Measurements from ENCODE around the gene KIF5A.

The KIF5A gene

GRCh38 chr12:57591782-57592325, 42.0 kb downstream of the KIF5A start:
- H3K4me1 ChIP-seq (ENCODE audit: control insufficient read depth in 1 of 2, insufficient read depth in 2 of 2, low read length in 2 of 2), result peaks cover 8 to 13% of the 10 kb centered on the region in 2 donors
- no peaks in the 10 kb centered on the region for H3K9me3 ChIP-seq (ENCODE audit: control insufficient read depth in 1 of 2, low read length in 2 of 2)
- H3K4me3 ChIP-seq (ENCODE audit: low read depth in 1 of 2, low read length in 2 of 2), result peak overlapping the region; percentile 74 to 99
- H3K9ac ChIP-seq (ENCODE audit: low read depth in 1 of 2, low read length in 2 of 2), result peak overlapping the region; percentile 81 to 82
- H3K36me3 ChIP-seq (ENCODE audit: control insufficient read depth in 1 of 2, insufficient read depth in 2 of 2, low read length in 2 of 2), result peaks cover 8 to 22% of the 10 kb centered on the region in 2 donors
- no peak overlapping the region for H3K27ac ChIP-seq (ENCODE audit: low read depth, low read length)
- peaks cover 0 to 6% of the 10 kb centered on the region in 2 donors for H3K27me3 ChIP-seq (ENCODE audit: control insufficient read depth in 1 of 2, insufficient read depth in 2 of 2, low read length in 2 of 2)

GRCh38 chr12:57592551-57593165, 42.8 kb downstream of the KIF5A start:
- Histone ChIP-seq H3K9me3 (ENCODE audit: control insufficient read depth in 1 of 2, low read length in 2 of 2) (no peaks in the 10 kb centered on the region), H3K27me3 (ENCODE audit: control insufficient read depth in 1 of 2, insufficient read depth in 2 of 2, low read length in 2 of 2) (peaks cover 0 to 6% of the 10 kb centered on the region in 2 donors), H3K9ac (ENCODE audit: low read depth in 1 of 2, low read length in 2 of 2) (no peak overlapping the region), H3K4me3 (ENCODE audit: low read depth in 1 of 2, low read length in 2 of 2) (no peak overlapping the region), H3K27ac (ENCODE audit: low read depth, low read length) (no peak overlapping the region), H3K4me1 (ENCODE audit: control insufficient read depth in 1 of 2, insufficient read depth in 2 of 2, low read length in 2 of 2) (peaks cover 8 to 13% of the 10 kb centered on the region in 2 donors), H3K36me3 (ENCODE audit: control insufficient read depth in 1 of 2, insufficient read depth in 2 of 2, low read length in 2 of 2) (peaks cover 11 to 30% of the 10 kb centered on the region in 2 donors)

GRCh38 chr12:57593187-57593586, 43.3 kb downstream of the KIF5A start:
- H3K4me1 ChIP-seq (ENCODE audit: control insufficient read depth in 1 of 2, insufficient read depth in 2 of 2, low read length in 2 of 2), result peaks cover 8 to 13% of the 10 kb centered on the region in 2 donors
- no peak overlapping the region for H3K9ac ChIP-seq (ENCODE audit: low read depth in 1 of 2, low read length in 2 of 2)
- no peak overlapping the region for H3K4me3 ChIP-seq (ENCODE audit: low read depth in 1 of 2, low read length in 2 of 2)
- H3K9me3 ChIP-seq (ENCODE audit: control insufficient read depth in 1 of 2, low read length in 2 of 2), result no peaks in the 10 kb centered on the region
- H3K27me3 ChIP-seq (ENCODE audit: control insufficient read depth in 1 of 2, insufficient read depth in 2 of 2, low read length in 2 of 2), result peaks cover 0 to under 1% of the 10 kb centered on the region in 2 donors
- H3K36me3 ChIP-seq (ENCODE audit: control insufficient read depth in 1 of 2, insufficient read depth in 2 of 2, low read length in 2 of 2), result peaks cover 13 to 32% of the 10 kb centered on the region in 2 donors
- no peak overlapping the region for H3K27ac ChIP-seq (ENCODE audit: low read depth, low read length)

GRCh38 chr12:57600395-57600794, 50.6 kb downstream of the KIF5A start:
- H3K4me3 ChIP-seq (ENCODE audit: low read depth in 1 of 2, low read length in 2 of 2), result no peak overlapping the region
- H3K36me3 ChIP-seq (ENCODE audit: control insufficient read depth in 1 of 2, insufficient read depth in 2 of 2, low read length in 2 of 2), result peaks cover 28 to 62% of the 10 kb centered on the region in 2 donors
- H3K27ac ChIP-seq (ENCODE audit: low read depth, low read length), result no peak overlapping the region
- H3K9ac ChIP-seq (ENCODE audit: low read depth in 1 of 2, low read length in 2 of 2), result no peak overlapping the region
- H3K9me3 ChIP-seq (ENCODE audit: control insufficient read depth in 1 of 2, low read length in 2 of 2), result no peaks in the 10 kb centered on the region
- H3K27me3 ChIP-seq (ENCODE audit: control insufficient read depth in 1 of 2, insufficient read depth in 2 of 2, low read length in 2 of 2), result peaks cover 0 to 4% of the 10 kb centered on the region in 2 donors
- peaks cover 12 to 17% of the 10 kb centered on the region in 2 donors for H3K4me1 ChIP-seq (ENCODE audit: control insufficient read depth in 1 of 2, insufficient read depth in 2 of 2, low read length in 2 of 2)

GRCh38 chr12:57602544-57602943, 52.7 kb downstream of the KIF5A start:
- Histone ChIP-seq H3K4me3 (ENCODE audit: low read depth in 1 of 2, low read length in 2 of 2) (no peak overlapping the region), H3K36me3 (ENCODE audit: control insufficient read depth in 1 of 2, insufficient read depth in 2 of 2, low read length in 2 of 2) (peaks cover 21 to 44% of the 10 kb centered on the region in 2 donors), H3K9ac (ENCODE audit: low read depth in 1 of 2, low read length in 2 of 2) (no peak overlapping the region), H3K9me3 (ENCODE audit: control insufficient read depth in 1 of 2, low read length in 2 of 2) (no peaks in the 10 kb centered on the region), H3K27ac (ENCODE audit: low read depth, low read length) (no peak overlapping the region), H3K27me3 (ENCODE audit: control insufficient read depth in 1 of 2, insufficient read depth in 2 of 2, low read length in 2 of 2) (peaks cover 0 to 9% of the 10 kb centered on the region in 2 donors), H3K4me1 (ENCODE audit: control insufficient read depth in 1 of 2, insufficient read depth in 2 of 2, low read length in 2 of 2) (peaks cover 12 to 17% of the 10 kb centered on the region in 2 donors)

- H3K9ac ChIP-seq (ENCODE audit: low read depth in 1 of 2, low read length in 2 of 2), result no peak overlapping the region
- peaks cover 12 to 17% of the 10 kb centered on the region in 2 donors for H3K4me1 ChIP-seq (ENCODE audit: control insufficient read depth in 1 of 2, insufficient read depth in 2 of 2, low read length in 2 of 2)
- H3K36me3 ChIP-seq (ENCODE audit: control insufficient read depth in 1 of 2, insufficient read depth in 2 of 2, low read length in 2 of 2), result peaks cover 17 to 40% of the 10 kb centered on the region in 2 donors
- H3K27ac ChIP-seq (ENCODE audit: low read depth, low read length), result no peak overlapping the region
- H3K27me3 ChIP-seq (ENCODE audit: control insufficient read depth in 1 of 2, insufficient read depth in 2 of 2, low read length in 2 of 2), result peaks cover 0 to 9% of the 10 kb centered on the region in 2 donors
- no peaks in the 10 kb centered on the region for H3K9me3 ChIP-seq (ENCODE audit: control insufficient read depth in 1 of 2, low read length in 2 of 2)
- H3K4me3 ChIP-seq (ENCODE audit: low read depth in 1 of 2, low read length in 2 of 2), result no peak overlapping the region
These were observed 53.5 kb downstream of the KIF5A start for GRCh38 chr12:57603324-57603723.

DNA sequence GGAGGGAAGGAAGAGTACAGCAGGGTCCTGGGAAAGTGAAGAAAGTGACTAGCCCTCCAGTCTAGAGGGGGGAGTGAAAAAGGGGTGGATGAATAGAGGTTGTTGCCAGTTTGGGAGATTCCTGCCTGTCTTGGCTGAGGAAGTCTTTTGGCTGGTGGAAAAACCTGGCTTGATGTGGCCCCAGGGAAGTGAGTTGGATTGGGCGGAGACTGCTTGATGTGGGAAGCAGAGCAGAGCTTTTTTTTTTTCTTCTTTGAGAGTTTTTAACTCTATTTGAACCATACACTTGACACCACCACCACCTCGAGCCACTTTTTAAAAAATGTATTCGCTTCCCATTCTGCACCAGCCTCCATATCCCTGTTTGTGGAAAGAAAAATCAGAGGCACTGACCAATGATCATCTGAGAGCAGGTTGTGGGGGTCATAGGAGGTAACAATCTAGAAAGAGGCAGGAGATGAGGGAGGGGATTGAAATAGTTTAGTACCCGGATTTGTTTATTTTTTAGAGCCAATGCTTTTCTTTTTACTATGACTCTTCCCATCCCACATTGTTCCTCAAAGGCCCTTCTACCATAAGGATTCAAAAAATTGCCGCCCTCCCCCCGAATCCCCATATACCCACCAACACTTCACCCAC, 54.1 kb downstream of the KIF5A start:
- H3K4me1 ChIP-seq (ENCODE audit: control insufficient read depth in 1 of 2, insufficient read depth in 2 of 2, low read length in 2 of 2), result peaks cover 12 to 17% of the 10 kb centered on the region in 2 donors
- peaks cover 16 to 35% of the 10 kb centered on the region in 2 donors for H3K36me3 ChIP-seq (ENCODE audit: control insufficient read depth in 1 of 2, insufficient read depth in 2 of 2, low read length in 2 of 2)
- peak overlapping the region; percentile 76 to 82 for H3K4me3 ChIP-seq (ENCODE audit: low read depth in 1 of 2, low read length in 2 of 2)

DNA sequence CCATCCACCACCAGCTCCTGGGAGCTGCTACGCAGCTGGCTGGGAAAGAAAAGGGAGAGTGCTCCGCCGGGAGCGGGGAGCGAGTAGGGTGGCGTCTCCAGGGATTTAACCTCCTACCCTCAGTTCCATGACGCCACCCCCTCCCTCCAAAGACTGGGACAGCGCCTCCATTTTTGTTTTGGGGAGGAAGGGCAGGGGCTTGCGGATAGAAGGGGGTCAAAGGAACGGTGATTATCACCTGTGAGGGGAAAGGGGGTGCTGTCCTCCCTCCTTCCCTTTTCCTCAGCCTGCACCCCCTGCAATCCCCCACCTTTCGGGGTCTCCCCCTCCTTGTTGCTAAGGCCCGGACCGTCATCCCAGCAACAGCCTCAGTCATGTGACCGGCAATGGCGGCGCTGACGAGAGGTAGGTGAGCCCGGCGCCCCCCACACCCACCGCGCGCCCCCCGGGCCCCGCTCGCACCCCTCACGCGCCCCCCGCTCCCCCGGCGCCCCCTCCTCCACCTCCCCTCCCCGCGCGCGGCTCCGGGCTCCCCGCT, 54.7 kb downstream of the KIF5A start, which contains the start of gene DTX3:
Gene DTX3 (plus strand): TSS at position 371 of the 538 bp plus-strand sequence. CDS start 1,694 bp downstream, outside the sequence.
- peak within 1 kb of the TSS; percentile 76 to 82 for H3K4me3 ChIP-seq (ENCODE audit: low read depth in 1 of 2, low read length in 2 of 2)
- peaks cover 12 to 17% of the 10 kb centered on the region in 2 donors for H3K4me1 ChIP-seq (ENCODE audit: control insufficient read depth in 1 of 2, insufficient read depth in 2 of 2, low read length in 2 of 2)
- peak within 1 kb of the TSS; percentile 57 to 70 for H3K9ac ChIP-seq (ENCODE audit: low read depth in 1 of 2, low read length in 2 of 2)
- H3K27me3 ChIP-seq (ENCODE audit: control insufficient read depth in 1 of 2, insufficient read depth in 2 of 2, low read length in 2 of 2), result peaks cover 3 to 9% of the 10 kb centered on the region in 2 donors
- peaks cover 11 to 29% of the 10 kb centered on the region in 2 donors for H3K36me3 ChIP-seq (ENCODE audit: control insufficient read depth in 1 of 2, insufficient read depth in 2 of 2, low read length in 2 of 2)
- H3K27ac ChIP-seq (ENCODE audit: low read depth, low read length), result peak within 1 kb of the TSS; percentile 56
- H3K9me3 ChIP-seq (ENCODE audit: control insufficient read depth in 1 of 2, low read length in 2 of 2), result no peaks in the 10 kb centered on the region

More for the DNA sequence above, 54.1 kb downstream of the KIF5A start:
- no peaks in the 10 kb centered on the region for H3K9me3 ChIP-seq (ENCODE audit: control insufficient read depth in 1 of 2, low read length in 2 of 2)
- peak overlapping the region; percentile 51 to 70 for H3K9ac ChIP-seq (ENCODE audit: low read depth in 1 of 2, low read length in 2 of 2)
- peak overlapping the region; percentile 56 for H3K27ac ChIP-seq (ENCODE audit: low read depth, low read length)
- peaks cover under 1 to 9% of the 10 kb centered on the region in 2 donors for H3K27me3 ChIP-seq (ENCODE audit: control insufficient read depth in 1 of 2, insufficient read depth in 2 of 2, low read length in 2 of 2)

- H3K27me3 ChIP-seq (ENCODE audit: control insufficient read depth in 1 of 2, insufficient read depth in 2 of 2, low read length in 2 of 2), result peaks cover 3 to 10% of the 10 kb centered on the region in 2 donors
- peak overlapping the region; percentile 57 to 70 for H3K9ac ChIP-seq (ENCODE audit: low read depth in 1 of 2, low read length in 2 of 2)
- no peaks in the 10 kb centered on the region for H3K9me3 ChIP-seq (ENCODE audit: control insufficient read depth in 1 of 2, low read length in 2 of 2)
- H3K27ac ChIP-seq (ENCODE audit: low read depth, low read length), result peak overlapping the region; percentile 20
- H3K4me1 ChIP-seq (ENCODE audit: control insufficient read depth in 1 of 2, insufficient read depth in 2 of 2, low read length in 2 of 2), result peaks cover 12 to 17% of the 10 kb centered on the region in 2 donors
- H3K4me3 ChIP-seq (ENCODE audit: low read depth in 1 of 2, low read length in 2 of 2), result peak overlapping the region; percentile 64 to 69
- peaks cover 11 to 22% of the 10 kb centered on the region in 2 donors for H3K36me3 ChIP-seq (ENCODE audit: control insufficient read depth in 1 of 2, insufficient read depth in 2 of 2, low read length in 2 of 2)
These were observed 55.4 kb downstream of the KIF5A start for GRCh38 chr12:57604992-57605810.

Measured in duodenal mucosa (tissue), 2 donors.